HG03432 (cell line): ENCODE results near the gene UST.
"Not testable (repeated sequence)": the region's sequence is repeated elsewhere in the genome, so short reads cannot be mapped to it uniquely, and the experiment has no call there.

Experiments used
- ATAC-seq: cut with Tn5 transposase; IDR thresholded peaks from one replicate; pipeline ENCODE4 v1.9.1; 2021; ENCODE audit warnings: mild to moderate bottlenecking, moderate library complexity; ENCODE audit not compliant: unreplicated experiment

The UST gene

DNA sequence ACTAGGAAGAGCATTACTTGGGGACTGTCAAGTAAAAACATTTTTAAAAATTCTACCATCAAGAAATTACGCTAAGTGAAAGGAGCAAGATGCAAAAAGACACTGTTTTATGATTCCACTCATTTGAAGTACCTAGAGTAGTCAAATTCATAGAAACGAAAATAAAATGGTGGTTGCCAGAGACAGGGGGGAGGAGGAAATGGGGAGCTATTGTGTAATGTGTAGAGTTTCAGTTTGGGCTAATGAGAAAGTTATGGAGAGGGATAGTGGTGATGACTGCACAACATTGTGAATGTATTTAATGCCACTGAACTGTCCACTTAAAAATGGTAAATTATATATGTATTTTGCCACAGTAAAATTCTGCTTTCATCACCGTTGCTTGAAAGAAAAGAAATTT, 83.8 kb downstream of the UST start:
- ATAC-seq: peak; percentile 44

DNA sequence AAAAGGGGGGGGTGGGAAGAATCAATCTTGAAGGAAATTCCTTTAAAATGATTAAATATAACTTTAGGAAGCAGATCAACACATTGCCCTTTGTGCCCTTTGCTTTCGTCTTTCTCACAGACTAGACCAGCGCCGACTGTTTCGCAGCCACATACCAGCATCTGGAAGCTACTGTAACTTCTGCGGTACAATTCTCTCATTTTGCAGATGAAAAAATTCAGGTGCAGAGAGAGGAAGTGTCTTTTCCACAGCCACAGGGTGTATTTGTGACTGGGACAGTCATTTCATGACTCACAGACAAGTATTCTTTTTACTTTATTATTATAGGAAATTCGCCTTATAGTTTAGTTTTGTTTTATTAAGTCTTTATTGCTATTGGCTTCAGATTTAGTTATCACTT, 84.2 kb downstream of the UST start:
- peak; percentile 57 for ATAC-seq

DNA sequence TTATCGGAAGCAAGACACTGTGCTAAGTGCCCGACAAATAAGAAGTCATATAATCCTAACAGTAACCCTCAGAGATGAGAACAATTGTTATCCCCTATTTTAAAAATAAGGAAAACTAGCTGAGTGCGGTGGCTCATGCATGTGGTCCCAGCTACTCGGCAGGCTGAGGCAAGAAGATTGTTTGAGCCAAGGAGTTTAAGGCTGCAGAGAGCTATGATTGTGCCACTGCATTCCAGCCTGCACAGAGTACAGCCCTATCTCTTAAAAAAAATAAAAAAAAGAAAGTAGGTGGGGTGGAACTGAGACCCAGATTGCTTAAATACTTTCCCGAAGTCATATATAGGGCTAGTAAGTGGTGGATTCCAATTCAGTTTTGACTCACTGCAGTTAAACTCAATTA, 84.7 kb downstream of the UST start:
- ATAC-seq: no peak

DNA sequence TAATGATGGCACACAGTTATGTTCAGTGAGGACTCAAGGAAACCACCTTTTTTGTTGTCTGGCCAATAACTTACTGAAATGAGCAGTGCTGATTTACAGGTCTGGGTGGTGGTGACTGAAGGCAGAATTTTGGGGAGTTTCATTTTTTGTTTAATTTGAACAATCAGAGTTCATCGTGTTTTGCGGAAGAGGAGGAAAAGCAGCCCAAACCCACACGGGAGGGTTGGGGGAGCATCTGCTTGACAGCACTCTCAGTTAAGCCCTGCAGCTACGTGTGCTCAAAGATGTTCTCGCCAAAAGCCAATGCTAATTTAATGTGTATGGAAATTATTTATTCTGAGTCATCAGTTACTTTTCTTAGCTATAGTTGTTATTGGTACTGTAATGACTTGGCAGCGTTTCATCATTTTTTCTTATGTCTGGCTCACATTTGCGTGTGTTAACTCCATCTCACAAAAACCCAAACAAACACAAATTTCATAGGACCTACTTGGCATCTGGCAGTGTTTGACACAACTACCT, 89.2 kb downstream of the UST start:
- peak; percentile 56 for ATAC-seq

DNA sequence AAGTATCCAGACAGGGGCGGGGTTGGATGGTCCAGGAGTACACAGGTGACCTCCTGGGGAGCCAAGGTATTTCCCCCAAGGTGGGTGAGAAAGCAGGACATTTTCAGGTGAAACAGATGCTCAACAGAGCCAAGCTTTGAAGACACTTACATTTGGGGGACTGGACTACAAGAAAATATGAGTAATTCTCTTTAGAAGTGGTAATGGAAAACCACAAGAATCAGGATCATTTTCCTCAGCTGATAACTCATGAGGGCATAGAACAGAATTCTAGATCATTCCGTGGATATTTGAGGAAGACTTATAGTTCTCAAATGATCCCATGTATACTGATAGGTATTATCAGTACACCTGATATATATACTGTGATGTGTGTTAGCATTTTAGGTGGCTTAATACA, 89.9 kb downstream of the UST start:
- ATAC-seq: no peak

DNA sequence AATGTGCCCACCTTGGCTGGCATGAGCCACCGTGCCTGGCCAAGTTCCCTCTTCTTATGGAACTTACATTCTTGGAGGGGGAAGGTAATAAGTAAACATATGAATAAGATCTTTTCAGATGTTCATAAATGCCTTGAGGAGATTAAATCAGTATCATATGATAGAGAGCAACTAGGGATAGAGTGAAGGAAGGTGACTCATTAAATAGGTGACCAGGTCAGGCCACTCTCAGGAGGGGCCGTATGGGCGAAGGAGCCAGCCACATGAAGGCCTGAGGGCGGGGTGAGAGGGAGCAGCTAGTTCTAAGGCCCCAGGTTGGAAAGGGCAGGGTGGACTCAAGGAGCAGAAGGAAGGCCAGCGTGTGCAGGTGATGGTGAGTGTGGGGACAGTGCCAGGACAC, 91.1 kb downstream of the UST start:
- ATAC-seq: no peak

DNA sequence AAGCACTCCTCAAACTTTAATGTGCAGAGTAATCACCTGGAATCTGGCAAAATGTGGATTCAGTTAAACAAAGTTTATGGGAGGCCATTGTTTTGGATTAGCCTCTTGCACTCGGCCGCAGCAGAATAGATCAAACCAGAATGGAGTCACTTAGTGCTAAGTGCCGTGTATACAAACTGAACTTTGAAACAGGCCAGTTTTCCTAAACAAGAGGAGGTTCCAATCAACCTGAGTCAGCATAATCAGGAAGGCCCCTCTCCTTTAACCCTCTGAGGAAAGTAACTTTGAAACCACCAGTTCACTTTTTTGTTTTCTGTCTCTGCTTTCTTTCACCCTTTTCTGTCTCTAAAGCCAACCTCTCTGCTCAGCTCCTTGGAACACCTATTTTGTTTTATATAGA, 92.2 kb downstream of the UST start:
- ATAC-seq: no peak

DNA sequence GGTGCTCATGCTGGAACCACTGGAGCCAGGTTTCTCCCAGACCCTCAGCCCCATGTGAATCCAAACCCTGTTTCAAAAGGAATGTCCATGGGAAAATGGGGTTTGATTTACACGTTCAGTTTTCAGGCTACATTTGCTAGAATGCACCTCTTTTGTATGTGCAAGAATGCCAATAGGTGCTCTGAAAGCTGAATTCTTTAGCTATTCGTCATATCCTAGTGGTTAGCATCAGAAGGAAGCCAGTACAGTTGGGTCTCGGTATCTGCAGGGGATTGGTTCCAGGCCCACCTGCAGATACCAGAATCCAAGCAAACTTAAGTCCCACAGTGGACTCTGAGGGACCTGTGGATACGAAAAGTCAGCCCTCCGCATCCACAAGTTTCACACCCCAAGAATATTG, 93.4 kb downstream of the UST start:
- no peak for ATAC-seq

DNA sequence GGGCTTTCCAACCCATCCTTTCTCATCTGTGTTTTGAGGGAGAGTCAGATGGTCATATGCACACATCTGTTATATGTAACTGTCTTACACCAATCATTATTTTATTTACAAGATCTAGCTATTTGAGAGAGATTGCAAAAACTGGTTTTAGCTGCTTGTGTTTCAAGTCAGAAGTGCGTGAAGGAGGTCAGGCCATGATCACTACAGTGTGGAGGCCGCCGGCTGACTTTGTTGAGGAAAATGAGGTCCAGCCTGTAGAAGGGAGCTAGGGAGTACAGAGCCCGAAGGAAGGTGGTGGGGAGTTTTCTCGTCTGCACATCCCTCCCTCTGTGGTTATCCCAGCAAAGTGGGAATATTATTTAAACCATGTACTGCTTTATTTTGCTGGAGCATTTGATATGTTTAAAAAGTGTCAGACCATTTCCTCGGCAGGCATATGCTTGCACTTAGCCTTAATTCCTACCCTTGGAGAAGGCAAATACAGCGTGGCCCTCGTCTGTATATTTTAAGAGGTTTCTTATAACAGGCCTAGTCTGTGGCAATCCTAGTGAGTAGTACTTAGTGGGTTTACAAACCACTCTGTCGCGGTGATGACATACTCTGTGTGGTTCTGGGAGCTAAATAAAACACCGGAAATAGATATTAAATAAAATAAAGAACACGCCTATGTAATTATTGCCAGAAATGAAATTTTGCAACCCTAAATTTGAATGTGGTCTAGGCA, 95.6 kb downstream of the UST start:
- no peak for ATAC-seq

DNA sequence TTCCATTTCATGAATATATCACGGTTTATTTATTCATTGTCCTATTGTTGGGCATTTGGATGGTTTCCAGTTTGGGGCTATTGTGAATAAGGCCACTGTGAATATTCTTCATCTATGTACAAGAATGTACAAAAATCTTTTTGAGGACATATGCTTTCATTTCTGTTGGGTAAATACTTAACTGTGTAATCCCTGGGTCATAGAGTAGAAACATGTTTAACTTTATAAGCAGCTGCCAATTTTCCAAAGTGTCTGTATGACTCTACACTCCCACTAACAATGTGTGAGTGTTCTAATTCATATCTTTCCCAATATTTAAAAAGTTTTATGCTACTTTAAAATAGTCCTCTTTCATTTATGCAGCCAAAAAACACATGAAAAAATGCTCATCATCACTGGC, 98.6 kb downstream of the UST start:
- no peak for ATAC-seq

DNA sequence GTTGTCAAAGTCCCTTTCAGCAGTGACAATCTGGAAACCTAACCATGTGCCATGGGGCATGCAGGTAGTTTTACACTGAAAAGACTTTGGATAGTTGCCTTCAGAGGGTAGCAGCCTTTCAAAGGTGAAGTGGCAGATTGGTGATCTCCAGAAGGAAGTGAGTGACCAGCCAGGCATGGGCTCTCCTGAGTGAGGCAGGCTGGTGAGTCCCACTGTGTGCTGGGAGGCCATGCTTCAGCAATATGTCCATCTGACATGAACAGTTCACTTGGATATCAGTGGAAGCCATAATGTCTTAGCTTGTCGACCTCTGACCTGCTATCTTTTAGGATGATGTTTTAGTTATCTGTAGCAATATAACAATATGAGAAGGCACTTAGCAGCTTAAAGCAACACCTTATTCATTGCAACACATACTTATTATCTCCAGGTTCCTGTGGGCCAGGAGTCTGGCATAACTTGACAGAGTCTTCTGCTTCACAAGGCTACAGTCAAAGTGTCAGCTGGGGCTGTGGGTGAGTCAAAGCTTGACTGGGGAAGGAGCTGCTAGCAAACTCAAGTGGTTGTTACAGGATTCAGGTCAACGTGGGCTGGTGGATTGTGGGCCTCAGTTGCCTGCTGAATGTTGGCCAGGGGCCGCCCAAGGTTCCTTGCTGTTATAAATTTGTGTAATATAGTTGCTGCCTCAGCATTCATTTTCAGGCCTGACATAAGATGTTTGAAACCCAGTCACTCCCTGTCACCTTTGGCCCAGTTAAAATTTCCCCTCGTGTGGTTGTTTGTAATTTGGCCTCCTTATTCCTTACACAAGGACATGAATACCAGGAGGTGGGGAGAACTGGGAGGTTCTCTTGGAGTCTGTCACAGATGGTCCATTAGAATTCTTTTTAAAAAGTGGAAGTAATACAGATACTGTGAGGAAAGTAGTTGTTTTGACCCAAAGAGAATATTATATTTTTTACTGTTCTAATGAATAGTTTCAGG, 100.2 kb downstream of the UST start:
- ATAC-seq: no peak

DNA sequence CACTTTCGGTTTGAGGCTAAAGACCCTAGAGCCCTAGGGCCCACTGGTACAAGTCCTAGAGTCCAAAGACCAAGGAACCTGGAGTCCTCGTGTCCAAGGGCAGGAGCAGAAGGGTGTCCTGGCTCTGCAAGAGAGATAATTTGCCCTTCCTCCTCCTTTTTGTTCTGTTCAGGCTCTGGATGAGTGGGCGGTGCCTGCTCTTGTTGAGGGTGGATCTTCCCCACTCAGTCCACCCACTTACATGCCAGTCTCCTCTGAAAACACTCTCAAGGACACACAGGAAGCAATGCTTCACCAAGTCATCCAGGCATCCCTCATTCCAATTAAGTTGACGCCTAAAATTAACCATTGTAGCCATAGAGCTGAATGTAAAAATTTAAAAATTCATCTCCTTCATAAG, 102.1 kb downstream of the UST start:
- no peak for ATAC-seq

DNA sequence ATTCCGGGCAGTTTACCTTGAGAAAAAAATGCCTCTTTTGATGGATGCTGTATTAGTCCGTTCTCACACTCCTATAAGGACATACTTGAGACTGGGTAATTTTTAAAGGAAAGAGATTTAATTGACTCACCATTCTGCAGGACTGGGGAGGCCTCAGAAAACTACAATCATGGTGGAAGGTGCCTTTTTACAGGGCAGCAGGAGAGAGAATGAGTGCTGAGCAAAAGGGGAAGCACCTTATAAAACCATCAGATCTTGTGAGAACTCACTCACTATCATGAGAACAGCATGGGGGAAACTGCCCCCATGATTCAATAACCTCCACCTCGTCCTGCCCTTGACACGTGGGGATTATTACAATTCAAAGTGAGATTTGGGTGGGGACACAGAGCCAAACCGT, 102.6 kb downstream of the UST start:
- ATAC-seq: not testable (repeated sequence)

DNA sequence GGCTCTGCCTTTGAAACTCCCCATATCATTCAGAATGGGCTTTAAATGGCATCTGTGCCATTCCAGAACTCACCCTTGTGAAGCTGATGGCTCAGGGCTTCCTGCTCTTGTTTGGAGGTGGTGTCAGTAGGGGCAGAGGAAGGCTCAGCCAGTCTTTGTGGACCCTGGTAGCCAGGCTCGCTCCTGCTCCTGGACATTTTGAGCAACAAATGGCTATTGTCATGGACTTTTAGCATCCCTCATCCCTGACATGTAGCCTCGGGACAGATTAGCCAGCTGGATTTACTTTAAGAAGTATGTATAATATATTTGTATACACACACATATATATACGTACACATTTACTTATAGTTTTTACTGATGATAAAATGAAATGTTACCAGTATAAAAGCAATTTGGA, 104.1 kb downstream of the UST start:
- no peak for ATAC-seq

DNA sequence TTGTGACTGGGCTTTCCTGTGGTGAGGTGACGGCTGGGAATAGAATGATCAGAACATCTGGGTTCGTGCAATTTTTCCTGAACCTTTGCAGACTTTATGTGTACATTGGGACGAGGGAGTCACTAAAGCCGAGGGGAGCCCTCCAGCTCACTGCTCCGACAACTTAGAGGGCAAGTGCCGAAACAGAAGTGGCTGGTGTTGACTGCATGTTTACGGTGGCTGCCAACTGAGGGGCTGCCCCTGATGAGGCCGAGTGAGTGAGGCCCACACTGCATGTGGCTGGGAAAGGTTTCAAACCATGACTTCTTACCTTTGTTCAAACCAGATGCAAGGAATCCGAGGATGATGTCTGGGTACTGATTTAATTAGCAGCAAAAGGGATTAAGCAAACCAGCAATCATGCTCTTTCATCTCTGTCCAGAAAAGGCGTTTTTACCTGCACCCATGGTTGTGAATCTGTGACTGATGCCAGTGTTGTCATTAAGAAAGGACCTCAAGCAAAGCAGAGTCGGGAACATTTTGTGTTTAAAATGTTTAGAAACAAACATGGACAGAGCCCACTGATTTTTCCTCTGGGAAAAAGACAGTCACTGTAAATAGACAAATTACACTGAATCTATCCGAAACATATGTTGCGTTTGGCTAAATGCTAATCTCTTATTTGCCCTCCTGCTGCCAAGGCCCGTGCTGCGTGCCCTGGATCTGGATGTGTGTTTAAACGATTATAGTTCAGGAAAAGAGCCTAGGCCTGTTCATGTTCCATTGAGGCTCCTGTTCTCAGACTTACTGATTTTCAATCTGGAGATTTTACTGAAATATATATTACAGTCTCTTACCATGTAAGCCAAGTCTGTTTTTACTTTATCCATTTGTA, 105.1 kb downstream of the UST start:
- ATAC-seq: no peak

DNA sequence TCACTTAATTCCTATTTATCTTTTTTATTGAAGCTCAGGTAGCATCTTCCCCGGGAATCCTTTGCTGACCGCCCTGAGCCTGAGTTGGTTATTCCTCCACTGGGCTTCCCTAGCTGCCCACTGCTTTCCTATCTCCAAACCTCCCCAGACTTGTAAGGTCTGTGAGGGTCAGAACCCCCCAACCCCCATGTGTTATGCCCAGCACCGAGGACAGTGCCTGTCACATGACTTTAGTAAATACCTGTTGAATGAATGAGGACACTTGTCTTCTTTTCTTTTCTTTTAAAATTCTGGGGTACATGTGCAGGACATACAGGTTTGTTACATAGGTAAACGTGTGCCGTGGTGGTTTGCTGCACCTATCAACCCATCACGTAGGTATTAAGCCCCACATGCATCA, 105.9 kb downstream of the UST start:
- ATAC-seq: no peak

DNA sequence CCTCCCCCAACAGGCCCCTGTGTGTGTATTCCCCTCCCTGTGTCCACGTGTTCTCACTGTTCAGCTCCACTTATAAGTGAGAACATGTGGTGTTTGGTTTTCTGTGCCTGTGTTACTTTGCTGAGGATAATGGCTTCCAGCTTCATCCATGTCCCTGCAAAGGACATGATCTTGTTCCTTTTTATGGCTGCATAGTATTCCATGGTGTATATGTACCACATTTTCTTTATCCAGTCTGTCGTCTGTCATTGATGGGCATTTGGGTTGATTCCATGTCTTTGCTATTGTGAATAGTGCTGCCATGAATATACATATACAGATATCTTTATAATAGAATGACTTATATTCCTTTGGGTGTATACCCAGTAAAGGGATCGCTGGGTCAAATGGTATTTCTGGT, 106.3 kb downstream of the UST start:
- not testable (repeated sequence) for ATAC-seq

DNA sequence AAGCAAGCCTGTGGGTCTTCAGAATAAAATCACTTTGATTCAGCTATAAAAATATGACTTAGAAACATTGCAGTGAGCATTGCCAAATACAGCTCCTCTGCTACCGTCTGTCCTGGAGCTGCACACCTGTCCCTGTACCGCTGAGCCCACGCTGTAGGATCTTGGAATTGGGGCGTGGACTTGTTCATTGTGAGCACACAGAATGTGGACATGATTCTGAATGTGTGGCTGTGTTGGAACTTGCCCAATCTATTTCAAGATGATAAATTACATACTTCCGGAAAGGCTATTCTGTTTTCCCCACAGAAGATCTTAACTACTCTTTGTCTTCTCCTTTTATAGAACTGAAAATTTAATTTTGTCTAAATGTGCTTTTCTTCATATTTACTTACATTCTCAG, 107.3 kb downstream of the UST start:
- ATAC-seq: no peak

DNA sequence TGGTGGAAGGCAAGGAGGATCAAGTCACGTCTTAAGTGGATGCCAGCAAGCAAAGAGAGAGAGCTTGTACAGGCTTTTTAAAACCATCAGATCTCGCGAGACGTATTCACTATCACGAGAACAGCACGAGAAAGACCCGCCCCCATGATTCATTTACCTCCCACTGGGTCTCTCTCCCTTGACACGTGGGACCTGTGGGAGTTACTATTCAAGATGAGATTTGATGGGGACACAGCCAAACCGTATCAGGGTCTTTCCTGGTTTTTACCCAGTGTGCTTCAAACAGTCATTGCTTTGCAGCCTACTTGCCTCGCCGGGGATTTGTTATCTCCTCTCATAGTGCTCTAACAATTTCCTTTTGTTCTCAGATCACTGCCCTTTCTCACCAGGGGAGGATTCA, 108.2 kb downstream of the UST start:
- ATAC-seq: no peak

DNA sequence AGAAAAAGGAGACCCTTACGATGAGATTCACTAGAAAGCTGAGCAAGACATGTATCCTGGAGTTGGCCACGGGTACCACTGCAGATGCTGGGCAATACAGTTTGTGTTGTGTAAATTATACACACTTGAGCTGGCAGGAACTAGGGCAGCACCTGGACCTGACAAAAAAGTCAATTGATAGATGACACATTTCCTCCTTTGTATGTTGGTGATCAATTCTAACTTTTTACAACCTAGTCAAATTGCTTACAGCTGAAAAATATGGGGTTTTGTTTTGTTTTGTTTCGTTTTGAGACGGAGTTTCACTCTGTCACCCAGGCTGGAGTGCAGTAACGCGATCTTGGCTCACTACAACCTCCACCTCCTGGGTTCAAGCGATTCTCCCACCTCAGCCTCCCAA, 108.9 kb downstream of the UST start:
- ATAC-seq: no peak

DNA sequence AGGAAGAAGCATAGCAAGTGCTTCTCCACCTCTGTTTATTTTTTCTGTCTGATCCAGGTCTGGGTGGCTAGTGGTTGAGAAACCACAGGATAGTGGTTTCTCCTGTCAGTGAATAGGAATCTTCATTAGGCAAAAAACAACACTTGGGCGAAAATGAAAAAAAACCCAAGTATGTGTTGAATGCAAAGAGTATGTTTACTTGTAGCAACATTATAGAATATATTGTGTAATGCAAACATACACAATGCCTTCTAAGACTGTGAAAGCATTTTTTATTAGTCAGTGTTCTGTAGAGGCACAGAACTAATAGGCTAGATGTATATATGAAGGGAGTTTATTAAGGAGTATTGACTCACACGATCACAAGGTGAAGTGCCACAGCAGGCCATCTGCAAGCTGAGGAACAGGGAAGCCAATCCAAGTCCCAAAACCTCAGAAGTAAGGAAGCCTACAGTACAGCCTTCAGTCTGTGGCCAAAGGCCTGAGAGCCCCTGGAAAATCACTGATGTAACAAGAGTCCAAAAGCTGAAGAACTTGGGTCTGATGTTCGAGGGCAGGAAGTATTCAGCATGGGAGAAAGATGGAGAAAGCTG, 111.1 kb downstream of the UST start:
- no peak for ATAC-seq
